ENCODE data around the gene C10orf88. TPM values are rescaled to one million over a fixed set of nuclear protein-coding genes. Genes with fewer than 3 reads are reported as not detected.

The C10orf88 gene
- total and polyA plus RNA-seq, 2 of the 13 experiments (the other 11 are each of a cell fraction or from before 2014, with no cell fraction given), result 4.6 to 11.8 TPM

- TF ChIP-seq XBP1 (CRISPR knock-in tag; IDR thresholded peaks at IDR 0.05) (no peak), ZNF788 (CRISPR knock-in tag; IDR thresholded peaks at IDR 0.05; ENCODE audit: borderline replicate concordance) (peak; percentile 95; the same call in 1 of the 2 replicates), E2F2 (CRISPR knock-in tag; IDR thresholded peaks at IDR 0.05; ENCODE audit: borderline replicate concordance) (no peak), RXRB (CRISPR knock-in tag; IDR thresholded peaks at IDR 0.05; ENCODE audit: borderline replicate concordance) (peak; percentile 15; the same call in 1 of the 2 replicates), ZNF446 (CRISPR knock-in tag; IDR thresholded peaks at IDR 0.05) (peak; percentile 33; the same call in 1 of the 2 replicates), ZSCAN20 (CRISPR knock-in tag; IDR thresholded peaks at IDR 0.05; ENCODE audit: borderline replicate concordance) (peak; percentile 80; the same call in 1 of the 2 replicates), ZBTB10 (CRISPR knock-in tag; IDR thresholded peaks at IDR 0.05; ENCODE audit: borderline replicate concordance) (0 out of 2 replicates have a peak, but pooled peaks have one; percentile 63), ZNF451 (CRISPR knock-in tag; IDR thresholded peaks at IDR 0.05) (peak; percentile 57; the same call in 1 of the 2 replicates), ZBTB40 (IDR thresholded peaks at IDR 0.05) (no peak), ZBTB40 (CRISPR knock-in tag; IDR thresholded peaks at IDR 0.05) (0 out of 2 replicates have a peak, but pooled peaks have one; percentile 71), ZKSCAN5 (CRISPR knock-in tag; IDR thresholded peaks at IDR 0.05) (no peak), ZNF580 (CRISPR knock-in tag; IDR thresholded peaks at IDR 0.05; ENCODE audit: borderline replicate concordance, low read depth) (peak; percentile 67; the same call in 1 of the 2 replicates), CREB1 (IDR thresholded peaks at IDR 0.05) (peak; percentile 99), CREB1 (CRISPR knock-in tag; IDR thresholded peaks at IDR 0.05) (peak; percentile 94), HNRNPLL (IDR thresholded peaks at IDR 0.05; ENCODE audit: low read depth, low read length, poor library complexity, severe bottlenecking) (peak; percentile 85)
Measured at GRCh38 chr10:122980209-122981065, 26.4 kb upstream of the C10orf88 start, which contains the start of gene PSTK (continued).

Data from HepG2 (cell line).